NCI-H446 (cell line): ENCODE results near the gene MSLN.

Source experiments
- DNase-seq, 2 experiments: peaks; one replicate each; lab custom pipeline; 2025; lab: John Stamatoyannopoulos, UW

MSLN gene

GRCh38 chr16:759110-759910, 1.2 kb upstream of the MSLN start:
- DNase-seq = no peak

- no peak for DNase-seq
Measured at GRCh38 chr16:760065-760464, 469 bp upstream of the MSLN start.

- DNase-seq = no peak
Measured at GRCh38 chr16:761625-762513, 1.3 kb downstream of the MSLN start.

- no peak for DNase-seq
Measured at GRCh38 chr16:762595-763268, 2.2 kb downstream of the MSLN start.

GRCh38 chr16:763369-764183, 3.0 kb downstream of the MSLN start:
- no peak for DNase-seq

GRCh38 chr16:764184-764750, 3.7 kb downstream of the MSLN start:
- DNase-seq = no peak

- no peak for DNase-seq
Measured at GRCh38 chr16:764848-765487, 4.4 kb downstream of the MSLN start.

- DNase-seq = no peak
Measured at GRCh38 chr16:765488-765865, 4.9 kb downstream of the MSLN start.

- no peak for DNase-seq
Measured at GRCh38 chr16:766008-766819, 5.7 kb downstream of the MSLN start.

GRCh38 chr16:766820-767640, 6.5 kb downstream of the MSLN start:
- no peak for DNase-seq

- DNase-seq = no peak
Measured at GRCh38 chr16:767743-768235, 7.3 kb downstream of the MSLN start.

GRCh38 chr16:768428-768827, 7.9 kb downstream of the MSLN start:
- no peak for DNase-seq

- no peak for DNase-seq
Measured at GRCh38 chr16:769184-769784, 8.8 kb downstream of the MSLN start.

GRCh38 chr16:769934-770333, 9.4 kb downstream of the MSLN start:
- no peak for DNase-seq

- no peak for DNase-seq
Measured at GRCh38 chr16:770411-770810, 9.9 kb downstream of the MSLN start.

- no peak for DNase-seq
Measured at GRCh38 chr16:772959-773358, 12.4 kb downstream of the MSLN start.

GRCh38 chr16:774086-775001, 13.8 kb downstream of the MSLN start:
- DNase-seq = no peak
